Measurements from ENCODE around the gene PDCD1.
"Not testable (repeated sequence)": the region's sequence is repeated elsewhere in the genome, so short reads cannot be mapped to it uniquely, and the experiment has no call there.

PDCD1 gene

DNA sequence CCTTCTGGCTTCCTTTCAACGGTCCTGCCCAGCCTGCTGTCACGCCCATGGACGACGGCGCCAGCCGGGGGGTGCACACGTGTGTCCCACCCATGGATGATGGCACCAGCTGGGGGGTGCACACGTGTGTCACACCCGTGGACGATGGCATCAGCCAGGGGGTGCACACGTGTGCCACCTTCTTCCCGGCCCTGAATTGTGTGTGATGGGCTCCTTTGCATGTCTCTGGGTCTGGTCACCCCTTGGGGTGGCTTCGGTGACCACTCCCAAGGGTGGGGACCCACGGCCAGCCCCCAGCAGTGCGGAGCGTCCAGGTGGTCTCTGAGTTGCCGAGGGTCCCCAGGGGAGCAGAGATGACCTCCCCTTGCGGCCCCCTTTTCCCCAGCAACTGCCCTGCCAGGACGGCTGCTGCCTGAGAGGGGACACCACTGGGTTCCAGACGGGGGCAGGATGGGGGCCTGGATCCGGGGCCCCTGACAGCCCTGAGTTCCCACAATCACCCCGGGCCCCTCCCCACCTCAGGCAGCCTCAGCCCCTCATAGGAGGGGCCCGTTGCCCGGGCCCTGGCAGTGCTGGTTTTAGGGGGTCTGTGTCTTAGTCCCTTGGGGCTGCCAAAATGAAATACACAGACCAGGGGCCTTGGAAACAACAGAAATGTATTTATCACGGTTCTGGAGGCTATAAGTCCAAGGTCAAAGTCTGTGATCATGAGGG is 40.3 kb downstream of the PDCD1 start:
- Histone ChIP-seq H3K27ac (peak overlapping the region in 9 of 11 experiments; percentile 19 to 91 (median 54); a peak in 16 of 22 replicates), H3K36me3 (no peaks in the 10 kb centered on the region), H3K9ac (peak overlapping the region in 9 of 11 experiments; percentile 17 to 74 (median 34); a peak in 14 of 22 replicates), H3K27me3 (0 out of 22 replicates have a peak, but pooled peaks cover 0 to under 1% (median 0%) of the 10 kb centered on the region in 11 experiments), H3K4me1 (peaks cover 81 to 93% (median 92%) of the 10 kb centered on the region in 10 experiments), H4K20me1 (peaks cover 0 to 2% (median 0%) of the 10 kb centered on the region in 11 experiments; a peak in 2 of 22 replicates), H3K4me3 (no peak overlapping the region), H3K9me3 (replicated peaks in 1 of 11) (peaks cover 0 to 17% (median 7%) of the 10 kb centered on the region in 11 experiments; a peak in 9 of 22 replicates), H3K4me2 (peak overlapping the region; percentile 85 to 98 (median 95))
- TF ChIP-seq Cebpa-rat (IDR thresholded peaks at IDR 0.05) = no peak

DNA sequence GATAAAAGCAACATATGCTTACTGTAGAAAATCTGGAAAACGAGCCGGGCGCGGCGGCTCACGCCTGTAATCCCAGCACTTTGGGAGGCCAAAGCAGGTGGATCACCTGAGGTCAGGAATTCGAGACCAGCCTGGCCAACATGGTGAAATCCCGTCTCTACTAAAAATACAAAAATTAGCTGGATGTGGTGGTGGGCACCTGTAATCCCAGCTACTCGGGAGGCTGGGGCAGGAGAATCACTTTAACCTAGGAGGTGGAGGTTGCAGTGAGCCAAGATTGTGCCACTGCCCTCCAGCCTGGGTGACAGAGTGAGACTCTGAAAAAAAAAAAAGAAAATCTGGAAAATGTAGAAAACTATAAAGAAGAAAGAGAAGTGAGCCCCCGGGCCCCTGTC is 40.9 kb downstream of the PDCD1 start:
- peaks cover 85 to 96% (median 94%) of the 10 kb centered on the region in 10 experiments for H3K4me1 ChIP-seq
- peak overlapping the region in 10 of 11 experiments; percentile 13 to 74 (median 53); a peak in 14 of 22 replicates for H3K9ac ChIP-seq

DNA sequence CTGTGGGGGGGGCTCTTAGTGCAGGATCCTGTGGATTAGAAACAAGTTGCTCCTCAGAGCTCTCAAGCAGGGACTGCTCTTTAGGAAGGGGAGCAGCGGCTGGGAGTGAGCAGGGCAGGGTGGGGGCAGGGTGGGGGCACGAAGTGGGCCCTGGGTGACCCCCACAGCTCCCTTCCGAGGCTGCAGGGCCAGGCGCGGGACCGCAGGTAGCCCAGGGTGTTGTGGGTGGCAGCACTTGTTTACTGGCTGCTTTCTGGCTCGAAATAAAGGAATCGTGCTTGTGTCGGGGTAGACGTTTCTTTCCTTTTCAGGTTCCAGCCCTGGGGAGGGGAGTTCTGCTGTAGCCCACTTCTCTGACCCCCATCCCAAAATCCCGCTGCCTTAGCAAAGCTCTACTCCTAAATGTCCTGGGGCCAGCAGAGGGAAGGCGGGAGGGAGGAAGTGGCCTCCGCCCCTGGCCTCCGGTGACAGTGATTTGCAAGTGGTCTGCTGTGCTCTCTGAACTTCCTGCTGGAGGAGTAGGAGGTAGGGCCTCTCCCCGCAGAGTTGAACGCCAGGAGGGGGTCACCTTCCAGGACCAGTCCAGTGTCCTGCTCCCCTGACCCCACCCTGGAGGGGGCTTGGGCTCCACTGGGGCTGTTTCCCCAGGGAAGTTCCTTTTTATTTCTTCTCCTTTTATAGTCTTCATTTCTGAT is 41.4 kb downstream of the PDCD1 start:
- Histone ChIP-seq H3K27me3 (peaks cover 0 to 10% (median 0%) of the 10 kb centered on the region in 11 experiments; a peak in 2 of 22 replicates), H3K27ac (peak overlapping the region; percentile 12 to 91 (median 59); a peak in 20 of 22 replicates), H3K4me1 (peaks cover 85 to 96% (median 94%) of the 10 kb centered on the region in 10 experiments), H3K4me3 (peak overlapping the region in 2 of 10 experiments; percentile 13 to 35; a peak in 1 of 20 replicates), H4K20me1 (peaks cover 0 to 9% (median 0%) of the 10 kb centered on the region in 11 experiments; a peak in 3 of 22 replicates), H3K4me2 (peak overlapping the region; percentile 85 to 98 (median 95)), H3K9me3 (replicated peaks in 1 of 11) (peaks cover 0 to 17% (median 7%) of the 10 kb centered on the region in 11 experiments; a peak in 9 of 22 replicates), H3K36me3 (no peaks in the 10 kb centered on the region), H3K9ac (peak overlapping the region; percentile 13 to 74 (median 51); a peak in 17 of 22 replicates)
- TF ChIP-seq Cebpa-rat (IDR thresholded peaks at IDR 0.05) = no peak

More for the DNA sequence above, 40.9 kb downstream of the PDCD1 start:
- H3K9me3 ChIP-seq (replicated peaks in 1 of 11) = peaks cover 0 to 17% (median 7%) of the 10 kb centered on the region in 11 experiments; a peak in 9 of 22 replicates
- not testable (repeated sequence) for H4K20me1 ChIP-seq, H3K27me3 ChIP-seq, H3K4me3 ChIP-seq, H3K36me3 ChIP-seq
- H3K27ac ChIP-seq = peak overlapping the region; percentile 12 to 91 (median 59); a peak in 18 of 22 replicates
- H3K4me2 ChIP-seq = peak overlapping the region; percentile 85 to 98 (median 95)

DNA sequence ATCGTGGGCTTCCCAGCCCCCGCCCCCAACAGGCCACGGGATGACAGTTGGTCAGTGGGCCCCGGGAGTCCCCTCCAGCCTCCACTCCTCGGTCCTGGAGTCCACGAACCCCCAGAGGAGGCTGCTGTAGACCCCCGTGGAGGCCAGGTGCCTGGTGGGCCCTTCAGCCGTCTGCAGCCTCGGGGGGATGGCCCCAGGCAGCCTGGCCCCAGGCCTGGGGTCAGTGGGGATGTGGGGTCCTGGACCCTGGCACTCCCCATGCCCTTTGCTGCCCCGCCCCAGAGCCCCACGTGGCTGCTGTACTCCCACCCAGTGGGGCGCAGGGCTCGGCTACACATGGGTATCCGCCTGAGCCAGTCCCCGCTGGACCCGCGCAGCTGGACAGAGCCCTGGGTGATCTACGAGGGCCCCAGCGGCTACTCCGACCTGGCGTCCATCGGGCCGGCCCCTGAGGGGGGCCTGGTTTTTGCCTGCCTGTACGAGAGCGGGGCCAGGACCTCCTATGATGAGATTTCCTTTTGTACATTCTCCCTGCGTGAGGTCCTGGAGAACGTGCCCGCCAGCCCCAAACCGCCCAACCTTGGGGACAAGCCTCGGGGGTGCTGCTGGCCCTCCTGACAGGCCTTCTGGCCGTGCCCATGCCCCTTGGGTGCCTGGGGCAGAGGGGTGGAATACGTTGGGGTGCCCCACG is 42.1 kb downstream of the PDCD1 start:
- no peak for TF ChIP-seq Cebpa-rat (IDR thresholded peaks at IDR 0.05)
- Histone ChIP-seq H3K4me3 (no peak overlapping the region), H3K27me3 (peaks cover 0 to 10% (median 0%) of the 10 kb centered on the region in 11 experiments; a peak in 2 of 22 replicates), H4K20me1 (peaks cover 0 to 9% (median 0%) of the 10 kb centered on the region in 11 experiments; a peak in 4 of 22 replicates), H3K27ac (peak overlapping the region; percentile 12 to 91 (median 59); a peak in 17 of 22 replicates), H3K9ac (peak overlapping the region; percentile 13 to 74 (median 51); a peak in 16 of 22 replicates), H3K4me1 (peaks cover 85 to 96% (median 93%) of the 10 kb centered on the region in 10 experiments), H3K36me3 (no peaks in the 10 kb centered on the region), H3K9me3 (replicated peaks in 1 of 11) (peaks cover 0 to 17% (median 7%) of the 10 kb centered on the region in 11 experiments; a peak in 9 of 22 replicates), H3K4me2 (peak overlapping the region; percentile 85 to 98 (median 95))

DNA sequence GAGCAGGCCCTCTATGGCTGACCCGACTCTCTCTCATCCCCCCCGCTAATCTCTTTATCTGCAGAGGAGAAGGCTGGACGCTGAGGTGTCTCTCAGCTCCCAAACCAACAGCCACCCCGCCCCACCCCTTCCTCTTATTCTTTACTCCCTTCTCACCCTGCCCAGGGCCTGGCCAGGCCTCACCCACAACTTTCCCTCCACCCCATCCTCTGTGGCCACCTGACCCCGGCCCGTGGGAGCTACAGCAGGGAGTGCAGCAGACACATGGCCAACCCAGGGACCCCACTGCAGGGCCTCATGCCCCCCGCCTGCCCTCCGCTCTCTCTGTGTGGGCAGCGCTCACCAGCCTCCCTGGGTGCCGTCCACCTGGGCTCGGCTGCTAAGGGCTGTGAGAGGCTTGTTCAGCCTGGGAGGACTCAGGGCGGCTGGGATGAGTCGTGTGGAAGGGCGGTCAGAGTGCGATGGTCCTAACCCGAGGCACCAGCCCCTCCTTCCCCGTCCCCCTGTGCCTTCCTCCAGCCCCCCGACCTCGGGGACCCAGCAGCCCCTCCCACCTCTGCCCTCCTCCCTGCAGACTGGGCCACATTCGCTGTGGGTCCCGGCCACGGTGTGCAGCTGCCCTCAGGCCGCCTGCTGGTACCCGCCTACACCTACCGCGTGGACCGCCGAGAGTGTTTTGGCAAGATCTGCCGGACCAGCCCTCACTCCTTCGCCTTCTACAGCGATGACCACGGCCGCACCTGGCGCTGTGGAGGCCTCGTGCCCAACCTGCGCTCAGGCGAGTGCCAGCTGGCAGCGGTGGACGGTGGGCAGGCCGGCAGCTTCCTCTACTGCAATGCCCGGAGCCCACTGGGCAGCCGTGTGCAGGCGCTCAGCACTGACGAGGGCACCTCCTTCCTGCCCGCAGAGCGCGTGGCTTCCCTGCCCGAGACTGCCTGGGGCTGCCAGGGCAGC is 42.9 kb downstream of the PDCD1 start:
- peaks cover 0 to 17% (median 7%) of the 10 kb centered on the region in 11 experiments; a peak in 9 of 22 replicates for H3K9me3 ChIP-seq (replicated peaks in 1 of 11)
- peak overlapping the region; percentile 85 to 98 (median 95) for H3K4me2 ChIP-seq
- H3K36me3 ChIP-seq = no peaks in the 10 kb centered on the region
- peaks cover 77 to 96% (median 93%) of the 10 kb centered on the region in 10 experiments for H3K4me1 ChIP-seq
- H3K27ac ChIP-seq = peak overlapping the region in 7 of 11 experiments; percentile 4 to 92 (median 62); a peak in 6 of 22 replicates
- H3K27me3 ChIP-seq = peaks cover 0 to 15% (median 0%) of the 10 kb centered on the region in 11 experiments; a peak in 2 of 22 replicates
- TF ChIP-seq Cebpa-rat (IDR thresholded peaks at IDR 0.05) = no peak
- H3K9ac ChIP-seq = peak overlapping the region in 4 of 11 experiments; percentile 13 to 74 (median 54); a peak in 3 of 22 replicates
- H3K4me3 ChIP-seq = no peak overlapping the region
- H4K20me1 ChIP-seq = peaks cover 0 to 14% (median 0%) of the 10 kb centered on the region in 11 experiments; a peak in 4 of 22 replicates

DNA sequence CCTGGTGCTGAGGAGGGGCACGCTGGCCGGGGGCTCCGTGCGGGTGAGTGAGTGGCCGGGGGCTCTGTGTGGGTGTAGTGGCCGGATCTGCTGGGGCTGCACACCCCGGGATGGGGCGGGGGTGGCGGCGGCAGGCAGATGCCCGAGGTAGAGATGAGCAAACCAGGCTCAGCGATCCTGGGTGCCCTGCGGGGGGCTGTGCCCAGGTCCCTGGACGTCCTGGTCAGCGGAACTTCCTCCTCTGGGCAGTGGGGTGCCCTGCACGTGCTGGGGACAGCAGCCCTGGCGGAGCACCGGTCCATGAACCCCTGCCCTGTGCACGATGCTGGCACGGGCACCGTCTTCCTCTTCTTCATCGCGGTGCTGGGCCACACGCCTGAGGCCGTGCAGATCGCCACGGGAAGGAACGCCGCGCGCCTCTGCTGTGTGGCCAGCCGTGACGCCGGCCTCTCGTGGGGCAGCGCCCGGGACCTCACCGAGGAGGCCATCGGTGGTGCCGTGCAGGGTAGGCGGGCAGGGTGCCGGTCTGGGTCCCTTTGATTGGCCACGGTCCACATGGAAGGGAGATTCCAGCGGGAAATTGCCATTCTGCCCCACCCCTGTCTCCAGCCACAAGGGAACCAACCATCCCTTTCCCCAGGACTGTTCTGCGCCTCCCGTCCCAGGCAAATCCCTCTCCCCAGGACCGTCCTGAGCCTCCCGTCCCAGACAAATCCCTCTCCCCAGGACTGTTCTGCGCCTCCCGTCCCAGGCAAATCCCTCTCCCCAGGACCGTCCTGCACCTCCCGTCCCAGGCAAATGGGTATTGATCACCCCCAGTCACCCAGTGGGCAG is 43.8 kb downstream of the PDCD1 start:
- Histone ChIP-seq H3K4me1 (peaks cover 76 to 96% (median 93%) of the 10 kb centered on the region in 10 experiments), H3K36me3 (no peaks in the 10 kb centered on the region), H3K27me3 (peaks cover 0 to 15% (median 0%) of the 10 kb centered on the region in 11 experiments; a peak in 3 of 22 replicates), H3K9ac (peak overlapping the region in 2 of 11 experiments; percentile 73 to 81; a peak in 3 of 22 replicates), H3K4me2 (peak overlapping the region; percentile 83 to 98 (median 95); a peak in 21 of 22 replicates), H4K20me1 (peaks cover 0 to 14% (median 0%) of the 10 kb centered on the region in 11 experiments; a peak in 4 of 22 replicates), H3K4me3 (no peak overlapping the region), H3K27ac (peak overlapping the region in 9 of 11 experiments; percentile 49 to 92 (median 79); a peak in 13 of 22 replicates), H3K9me3 (replicated peaks in 1 of 11) (peaks cover 0 to 17% (median 7%) of the 10 kb centered on the region in 11 experiments; a peak in 9 of 22 replicates)
- TF ChIP-seq Cebpa-rat (IDR thresholded peaks at IDR 0.05) = no peak
